ENCODE results near the gene POTEJ. TPM values are rescaled to one million over a fixed set of nuclear protein-coding genes. Genes with fewer than 3 reads are reported as not detected.

POTEJ gene
- total and polyA plus RNA-seq, 10 of the 15 experiments (the other 5 are each of a cell fraction or from before 2014, with no cell fraction given) = not detected

Small RNA genes lying within 50 kb of the gene (small RNA-seq; reads per million reads assigned to genes)
- gene RF00017 (not detected), gene RNU6-848P (not detected)

Other genes with a start within 250 kb of the POTEJ start
- 0.05 and 0.06 TPM in 2 replicates for gene POTEI, start 102.1 kb upstream of the POTEJ start, total RNA-seq (2014; rRNA removed)
- 0.04 and 0.14 TPM in 2 replicates for gene POTEI, start 102.1 kb upstream of the POTEJ start, total RNA-seq (2014; rRNA removed; fragmentation: Illumina TruSeq; extraction: Trizol)
- gene POTEI, start 102.1 kb upstream of the POTEJ start, total RNA-seq (2021) = 0.11 and 0.13 TPM in 2 replicates
- not detected in 2 replicates for gene POTEI, start 102.1 kb upstream of the POTEJ start, polyA plus RNA-seq (2011; rRNA removed)
- gene POTEI, start 102.1 kb upstream of the POTEJ start, polyA plus RNA-seq (2014; fragmentation: Illumina TruSeq; extraction: Trizol) = 0.12 and 0.16 TPM in 2 replicates
- gene POTEI, start 102.1 kb upstream of the POTEJ start, polyA plus RNA-seq (2014; fragmentation: Nextera tagmentation; extraction: Ambion mirVana) = not detected
- gene POTEI, start 102.1 kb upstream of the POTEJ start, polyA plus RNA-seq (2014; rRNA removed) = 0.12 TPM in 1 of 2 replicates, not detected in the other
- under 1 TPM; 0.03 to 0.05 TPM for gene POTEI, start 102.1 kb upstream of the POTEJ start, polyA plus RNA-seq (2016; fragmentation: Nextera tagmentation; extraction: Ambion mirVana)
- gene CFC1B, start 90.2 kb upstream of the POTEJ start, total RNA-seq (2014; rRNA removed) = not detected in 2 replicates
- not detected in 2 replicates for gene CFC1B, start 90.2 kb upstream of the POTEJ start, total RNA-seq (2014; rRNA removed; fragmentation: Illumina TruSeq; extraction: Trizol)
- gene CFC1B, start 90.2 kb upstream of the POTEJ start, total RNA-seq (2021) = not detected in 2 replicates
- not detected in 2 replicates for gene CFC1B, start 90.2 kb upstream of the POTEJ start, polyA plus RNA-seq (2011; rRNA removed)
- not detected in 2 replicates for gene CFC1B, start 90.2 kb upstream of the POTEJ start, polyA plus RNA-seq (2014; fragmentation: Illumina TruSeq; extraction: Trizol)
- not detected for gene CFC1B, start 90.2 kb upstream of the POTEJ start, polyA plus RNA-seq (2014; fragmentation: Nextera tagmentation; extraction: Ambion mirVana)
- not detected in 2 replicates for gene CFC1B, start 90.2 kb upstream of the POTEJ start, polyA plus RNA-seq (2014; rRNA removed)
- not detected for gene CFC1B, start 90.2 kb upstream of the POTEJ start, polyA plus RNA-seq (2016; fragmentation: Nextera tagmentation; extraction: Ambion mirVana)
- not detected in 2 replicates for gene CFC1, start 11.9 kb upstream of the POTEJ start, total RNA-seq (2014; rRNA removed)
- gene CFC1, start 11.9 kb upstream of the POTEJ start, total RNA-seq (2014; rRNA removed; fragmentation: Illumina TruSeq; extraction: Trizol) = not detected in 2 replicates
- gene CFC1, start 11.9 kb upstream of the POTEJ start, total RNA-seq (2021) = not detected in 2 replicates
- not detected in 2 replicates for gene CFC1, start 11.9 kb upstream of the POTEJ start, polyA plus RNA-seq (2011; rRNA removed)
- gene CFC1, start 11.9 kb upstream of the POTEJ start, polyA plus RNA-seq (2014; fragmentation: Illumina TruSeq; extraction: Trizol) = not detected in 2 replicates
- not detected for gene CFC1, start 11.9 kb upstream of the POTEJ start, polyA plus RNA-seq (2014; fragmentation: Nextera tagmentation; extraction: Ambion mirVana)
- not detected in 2 replicates for gene CFC1, start 11.9 kb upstream of the POTEJ start, polyA plus RNA-seq (2014; rRNA removed)
- gene CFC1, start 11.9 kb upstream of the POTEJ start, polyA plus RNA-seq (2016; fragmentation: Nextera tagmentation; extraction: Ambion mirVana) = not detected
- gene GPR148, start 117.6 kb downstream of the POTEJ start, total RNA-seq (2014; rRNA removed) = not detected in 2 replicates
- not detected in 2 replicates for gene GPR148, start 117.6 kb downstream of the POTEJ start, total RNA-seq (2014; rRNA removed; fragmentation: Illumina TruSeq; extraction: Trizol)
- not detected in 2 replicates for gene GPR148, start 117.6 kb downstream of the POTEJ start, total RNA-seq (2021)
- gene GPR148, start 117.6 kb downstream of the POTEJ start, polyA plus RNA-seq (2011; rRNA removed) = not detected in 2 replicates
- gene GPR148, start 117.6 kb downstream of the POTEJ start, polyA plus RNA-seq (2014; fragmentation: Illumina TruSeq; extraction: Trizol) = not detected in 2 replicates
- not detected for gene GPR148, start 117.6 kb downstream of the POTEJ start, polyA plus RNA-seq (2014; fragmentation: Nextera tagmentation; extraction: Ambion mirVana)
- not detected in 2 replicates for gene GPR148, start 117.6 kb downstream of the POTEJ start, polyA plus RNA-seq (2014; rRNA removed)
- not detected for gene GPR148, start 117.6 kb downstream of the POTEJ start, polyA plus RNA-seq (2016; fragmentation: Nextera tagmentation; extraction: Ambion mirVana)
- not detected in 2 replicates for gene AMER3, start 144.1 kb downstream of the POTEJ start, total RNA-seq (2014; rRNA removed)
- gene AMER3, start 144.1 kb downstream of the POTEJ start, total RNA-seq (2014; rRNA removed; fragmentation: Illumina TruSeq; extraction: Trizol) = not detected in 2 replicates
- not detected in 2 replicates for gene AMER3, start 144.1 kb downstream of the POTEJ start, total RNA-seq (2021)
- gene AMER3, start 144.1 kb downstream of the POTEJ start, polyA plus RNA-seq (2011; rRNA removed) = not detected in 2 replicates
- gene AMER3, start 144.1 kb downstream of the POTEJ start, polyA plus RNA-seq (2014; fragmentation: Illumina TruSeq; extraction: Trizol) = not detected in 2 replicates
- not detected for gene AMER3, start 144.1 kb downstream of the POTEJ start, polyA plus RNA-seq (2014; fragmentation: Nextera tagmentation; extraction: Ambion mirVana)
- gene AMER3, start 144.1 kb downstream of the POTEJ start, polyA plus RNA-seq (2014; rRNA removed) = not detected in 2 replicates
- gene AMER3, start 144.1 kb downstream of the POTEJ start, polyA plus RNA-seq (2016; fragmentation: Nextera tagmentation; extraction: Ambion mirVana) = not detected
- gene ARHGEF4, start 225.5 kb downstream of the POTEJ start, total RNA-seq (2014; rRNA removed) = not detected in 2 replicates
- not detected in 2 replicates for gene ARHGEF4, start 225.5 kb downstream of the POTEJ start, total RNA-seq (2014; rRNA removed; fragmentation: Illumina TruSeq; extraction: Trizol)
- gene ARHGEF4, start 225.5 kb downstream of the POTEJ start, total RNA-seq (2021) = 0.21 TPM in 2 replicates
- 0.04 and 0.12 TPM in 2 replicates for gene ARHGEF4, start 225.5 kb downstream of the POTEJ start, polyA plus RNA-seq (2011; rRNA removed)
- 0.06 TPM in 1 of 2 replicates, not detected in the other for gene ARHGEF4, start 225.5 kb downstream of the POTEJ start, polyA plus RNA-seq (2014; fragmentation: Illumina TruSeq; extraction: Trizol)
- gene ARHGEF4, start 225.5 kb downstream of the POTEJ start, polyA plus RNA-seq (2014; fragmentation: Nextera tagmentation; extraction: Ambion mirVana) = under 1 TPM in 1 of 2 experiments, not detected in 1; 0.02 TPM
- gene ARHGEF4, start 225.5 kb downstream of the POTEJ start, polyA plus RNA-seq (2014; rRNA removed) = not detected in 2 replicates
- gene ARHGEF4, start 225.5 kb downstream of the POTEJ start, polyA plus RNA-seq (2016; fragmentation: Nextera tagmentation; extraction: Ambion mirVana) = under 1 TPM in 1 of 2 experiments, not detected in 1; 0.24 TPM

Measured in GM12878 (cell line).